ENCODE results near the gene FAAP20. TPM values are rescaled to one million over a fixed set of nuclear protein-coding genes. Genes with fewer than 3 reads are reported as not detected.

The FAAP20 gene
- total RNA-seq, 4 donors from 2014 or later: 16.5 to 31.2 (median 25.4) TPM

DNA sequence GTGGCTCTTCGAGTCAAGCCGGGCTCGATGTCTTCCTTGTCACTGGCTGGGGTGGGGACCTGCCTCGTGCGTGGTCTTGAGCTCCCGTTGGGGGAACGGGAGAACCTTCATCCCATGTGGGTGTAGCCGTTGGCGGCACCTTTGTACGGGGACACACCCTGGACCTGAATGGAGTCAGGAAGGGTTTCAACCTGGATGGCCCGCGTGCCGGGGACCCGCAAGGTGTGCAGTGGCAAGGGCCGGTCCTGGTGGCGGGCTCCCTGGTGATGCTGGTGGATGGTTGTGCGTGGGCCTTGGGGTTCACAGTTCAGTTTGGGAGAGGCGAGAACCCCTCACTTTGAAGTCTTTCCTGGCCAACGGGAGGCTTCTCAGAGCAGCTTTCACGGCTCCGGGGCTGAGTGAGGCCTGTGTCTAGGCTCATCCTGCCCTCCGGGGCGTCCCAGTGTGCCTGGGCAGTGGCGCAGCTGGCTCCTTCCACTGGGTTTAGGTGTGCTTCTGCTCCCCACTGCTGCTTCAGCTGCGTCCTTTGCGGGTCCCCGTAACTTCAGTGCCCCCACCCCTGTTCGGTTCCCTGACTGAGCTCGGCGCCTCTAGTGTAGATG lies 44.9 kb upstream of the FAAP20 start:
- no peak for TF ChIP-seq POLR2A (IDR thresholded peaks at IDR 0.05)
- TF ChIP-seq, protein P1, sequence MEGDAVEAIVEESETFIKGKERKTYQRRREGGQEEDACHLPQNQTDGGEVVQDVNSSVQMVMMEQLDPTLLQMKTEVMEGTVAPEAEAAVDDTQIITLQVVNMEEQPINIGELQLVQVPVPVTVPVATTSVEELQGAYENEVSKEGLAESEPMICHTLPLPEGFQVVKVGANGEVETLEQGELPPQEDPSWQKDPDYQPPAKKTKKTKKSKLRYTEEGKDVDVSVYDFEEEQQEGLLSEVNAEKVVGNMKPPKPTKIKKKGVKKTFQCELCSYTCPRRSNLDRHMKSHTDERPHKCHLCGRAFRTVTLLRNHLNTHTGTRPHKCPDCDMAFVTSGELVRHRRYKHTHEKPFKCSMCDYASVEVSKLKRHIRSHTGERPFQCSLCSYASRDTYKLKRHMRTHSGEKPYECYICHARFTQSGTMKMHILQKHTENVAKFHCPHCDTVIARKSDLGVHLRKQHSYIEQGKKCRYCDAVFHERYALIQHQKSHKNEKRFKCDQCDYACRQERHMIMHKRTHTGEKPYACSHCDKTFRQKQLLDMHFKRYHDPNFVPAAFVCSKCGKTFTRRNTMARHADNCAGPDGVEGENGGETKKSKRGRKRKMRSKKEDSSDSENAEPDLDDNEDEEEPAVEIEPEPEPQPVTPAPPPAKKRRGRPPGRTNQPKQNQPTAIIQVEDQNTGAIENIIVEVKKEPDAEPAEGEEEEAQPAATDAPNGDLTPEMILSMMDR (IDR thresholded peaks at IDR 0.05): no peak
- Histone ChIP-seq H3K36me3 (no peaks in the 10 kb centered on the region), H3K9me3 (no peaks in the 10 kb centered on the region), H3K4me1 (peaks cover 7 to 82% (median 38%) of the 10 kb centered on the region in 4 donors), H3K27ac (peak overlapping the region in 2 of 4 donors; percentile 13 to 32), H3K27me3 (no peaks in the 10 kb centered on the region), H3K4me3 (no peak overlapping the region)
- DNase-seq: no peak

DNA sequence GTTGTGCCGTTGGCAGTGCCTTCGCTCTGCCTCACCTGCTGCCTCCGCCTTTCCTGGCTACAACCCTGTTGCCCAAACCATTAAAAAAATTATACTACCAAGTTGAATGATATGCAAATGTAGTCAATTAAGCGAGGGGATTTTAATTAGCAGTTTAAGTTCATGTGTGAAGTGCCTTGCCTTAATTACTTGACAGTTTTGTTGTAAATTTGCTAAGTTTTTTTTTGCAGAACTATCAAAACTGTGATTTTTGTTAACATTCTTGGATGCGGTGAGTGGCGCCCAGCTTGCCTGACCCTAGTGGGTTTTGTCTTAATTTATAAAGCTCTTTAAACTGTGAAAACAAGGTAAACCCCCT lies 44.4 kb upstream of the FAAP20 start:
- Histone ChIP-seq H3K4me1 (peaks cover 7 to 87% (median 42%) of the 10 kb centered on the region in 4 donors), H3K36me3 (no peaks in the 10 kb centered on the region), H3K27ac (peak overlapping the region in 1 of 4 donors; percentile 60), H3K27me3 (no peaks in the 10 kb centered on the region), H3K4me3 (no peak overlapping the region), H3K9me3 (no peaks in the 10 kb centered on the region)
- no peak for TF ChIP-seq POLR2A (IDR thresholded peaks at IDR 0.05)
- TF ChIP-seq, protein P1 (IDR thresholded peaks at IDR 0.05): no peak
- no peak for DNase-seq

DNA sequence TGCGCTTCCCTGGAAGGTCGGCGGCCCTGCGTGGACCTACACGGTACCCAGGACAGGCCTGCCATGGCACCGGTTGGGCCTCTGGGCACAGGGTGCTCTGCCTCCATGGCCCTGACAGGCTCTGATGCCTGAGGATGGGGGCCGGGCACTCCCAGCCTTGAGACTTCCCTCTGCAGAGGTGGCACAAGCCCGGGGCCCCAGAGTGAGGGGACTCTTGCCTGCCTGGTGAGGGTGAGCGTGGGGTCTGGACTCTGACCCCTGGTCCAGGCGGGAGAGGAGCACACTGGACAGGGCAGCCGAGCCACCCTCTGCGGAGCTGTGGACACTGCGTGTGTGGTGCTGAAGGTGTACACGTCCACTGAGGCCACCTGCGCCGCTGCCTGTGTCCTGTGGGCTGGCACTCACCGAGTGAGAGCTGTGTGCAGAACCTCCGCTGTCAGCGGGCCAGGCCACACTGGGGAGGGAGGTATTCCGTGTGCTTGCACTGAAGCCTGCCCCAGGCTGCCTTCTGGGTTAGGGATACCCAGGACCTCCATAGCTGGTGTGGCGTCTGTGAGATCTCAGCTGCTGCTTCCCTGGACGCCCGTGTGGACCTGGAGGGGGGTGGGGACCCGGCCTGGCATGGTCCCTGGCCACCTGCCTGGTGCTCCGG lies 43.9 kb upstream of the FAAP20 start:
- Histone ChIP-seq H3K27me3 (no peaks in the 10 kb centered on the region), H3K4me1 (peaks cover 7 to 91% (median 47%) of the 10 kb centered on the region in 4 donors), H3K4me3 (no peak overlapping the region), H3K27ac (peak overlapping the region in 2 of 4 donors; percentile 60 to 86), H3K9me3 (no peaks in the 10 kb centered on the region), H3K36me3 (no peaks in the 10 kb centered on the region)
- TF ChIP-seq, protein P1 (IDR thresholded peaks at IDR 0.05): no peak
- TF ChIP-seq POLR2A (IDR thresholded peaks at IDR 0.05): no peak
- DNase-seq: no peak

DNA sequence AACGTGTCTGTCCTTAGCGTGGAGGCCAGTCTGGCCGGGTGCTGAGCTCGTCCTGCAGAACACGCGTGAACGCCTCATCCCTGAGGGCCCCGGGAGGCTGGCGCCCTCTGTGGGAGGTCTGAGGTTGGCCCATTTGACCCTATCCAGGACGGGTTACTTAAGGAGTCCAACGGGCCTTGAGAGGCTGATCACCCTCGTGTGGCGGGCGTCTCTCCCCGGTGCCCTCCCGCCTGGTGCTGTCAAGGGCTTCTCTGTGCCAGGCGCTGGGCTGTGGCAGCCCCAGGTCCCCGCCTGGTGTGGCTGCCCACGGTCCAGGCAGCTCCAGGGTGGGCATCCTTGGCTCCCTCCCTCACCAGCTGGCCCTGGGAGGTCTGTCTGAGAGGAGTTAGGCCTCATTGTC lies 43.2 kb upstream of the FAAP20 start:
- Histone ChIP-seq H3K4me3 (peak overlapping the region in 1 of 4 donors; percentile 8), H3K4me1 (peaks cover 12 to 92% (median 53%) of the 10 kb centered on the region in 4 donors), H3K27ac (peak overlapping the region; percentile 28 to 86 (median 50)), H3K36me3 (no peaks in the 10 kb centered on the region), H3K9me3 (no peaks in the 10 kb centered on the region), H3K27me3 (no peaks in the 10 kb centered on the region)
- TF ChIP-seq, protein P1 (IDR thresholded peaks at IDR 0.05): peak in 1 of 6 experiments; percentile 14
- TF ChIP-seq POLR2A (IDR thresholded peaks at IDR 0.05): no peak
- no peak for DNase-seq

DNA sequence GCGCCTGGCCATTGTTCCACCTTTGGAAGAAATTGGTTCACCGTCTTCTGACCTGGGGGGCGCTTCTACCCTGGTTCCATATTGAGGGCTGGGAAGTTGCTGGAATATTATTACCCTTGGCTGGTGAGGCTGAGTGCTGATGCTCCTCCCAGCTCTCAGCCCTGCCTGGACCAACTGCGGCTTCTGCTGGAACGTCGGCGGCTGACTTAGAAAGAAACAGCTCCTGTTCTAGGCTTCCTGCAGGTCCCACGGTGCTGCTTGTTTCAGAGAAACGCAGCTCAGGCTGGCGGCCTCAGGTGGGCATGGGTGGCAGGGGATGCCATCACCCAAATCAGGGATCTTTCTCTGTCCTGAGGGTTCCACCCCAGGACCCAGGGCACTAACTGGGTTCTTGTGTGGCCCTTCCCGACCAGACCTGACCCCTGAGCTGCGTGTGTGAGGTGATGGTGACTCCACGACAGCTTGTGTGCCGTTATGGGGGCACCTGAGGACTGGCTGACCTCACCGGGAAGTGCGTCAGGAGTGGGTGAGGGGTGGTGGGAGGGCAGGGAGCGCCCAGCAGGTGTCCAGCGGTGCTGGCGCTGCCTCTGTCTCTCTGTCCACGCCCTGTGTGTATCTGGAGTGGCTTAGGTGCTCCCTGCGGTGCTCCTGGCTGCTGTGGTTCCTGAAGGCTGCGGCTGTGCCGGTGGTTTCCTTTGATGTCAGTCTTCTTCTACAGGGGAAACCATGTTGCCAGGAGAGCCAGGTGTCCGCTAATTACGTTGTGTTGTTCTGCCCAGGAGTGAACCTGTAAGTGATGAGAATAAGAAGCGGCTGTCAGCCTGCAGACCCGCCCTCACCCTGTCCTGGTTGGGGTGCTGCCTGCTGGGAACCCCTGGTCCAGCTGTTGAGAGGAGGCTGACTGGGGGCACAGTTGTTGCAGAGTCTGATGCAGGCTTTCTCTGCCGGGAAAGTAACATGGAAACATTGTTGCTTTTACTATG lies 42.4 kb upstream of the FAAP20 start:
- DNase-seq: peak in 2 of 3 donors; percentile 52 to 80
- H3K27ac ChIP-seq: peak overlapping the region; percentile 28 to 86 (median 50)
- H3K27me3 ChIP-seq: no peaks in the 10 kb centered on the region
- H3K36me3 ChIP-seq: no peaks in the 10 kb centered on the region
- no peak for TF ChIP-seq POLR2A (IDR thresholded peaks at IDR 0.05)
- TF ChIP-seq, protein P1 (IDR thresholded peaks at IDR 0.05): no peak
- peak overlapping the region in 1 of 4 donors; percentile 8 for H3K4me3 ChIP-seq
- no peaks in the 10 kb centered on the region for H3K9me3 ChIP-seq
- peaks cover 13 to 98% (median 58%) of the 10 kb centered on the region in 4 donors for H3K4me1 ChIP-seq

Data from Peyer's patch (tissue), 4 donors.